Ovary (tissue), 9 donors: ENCODE measurements around the gene ABCA1. TPM values are rescaled to one million over a fixed set of nuclear protein-coding genes. Genes with fewer than 3 reads are reported as not detected.

ENCODE experiments used
- DNase-seq, 5 donors: peaks; one replicate each; pipeline ENCODE4 v3.0.0-alpha.2; 2019 to 2020
- H3K27ac ChIP-seq, 2 donors: fragments of 200-600 bp; one replicate each; pipeline versions ENCODE4 v1.5.1 to v1.8.0; 2019 to 2022
- H3K27me3 ChIP-seq: fragments of 200-600 bp; one replicate; pipeline ENCODE4 v1.8.0; 2022
- H3K36me3 ChIP-seq: fragments of 200-600 bp; sonication (generic); one replicate; pipeline ENCODE4 v1.5.1; 2019
- H3K4me1 ChIP-seq: one replicate; pipeline ENCODE4 v1.8.1; 2013; ENCODE audit warnings: mild to moderate bottlenecking, moderate library complexity; ENCODE audit not compliant: insufficient read depth
- H3K4me3 ChIP-seq: fragments of 200-600 bp; sonication (generic); one replicate; pipeline ENCODE4 v1.5.1; 2017
- H3K9me3 ChIP-seq, 2 donors: fragments of 200-600 bp in 1 of 2; sonication (generic) in 1 of 2; one replicate each; pipeline versions ENCODE4 v1.5.1 to v1.8.1; 2013 to 2019; ENCODE audit warnings: mild to moderate bottlenecking in 1 of 2, moderate library complexity in 1 of 2
- EP300 ChIP-seq: sonication (generic); formaldehyde crosslinking; IDR thresholded peaks from one replicate; pipeline ENCODE4 v1.6.1; 2017; ENCODE audit warnings: antibody characterized with exemption
- POLR2A ChIP-seq: fragments of 450-650 bp; IDR thresholded peaks from one replicate; pipeline ENCODE4 v1.6.1; 2017; ENCODE audit warnings: antibody characterized with exemption, mild to moderate bottlenecking, moderate library complexity
- WGBS, 3 donors: extraction: QIAGEN DNeasy Blood & Tissue Kit in 1 of 3; methylation state at CpG; one replicate each; pipeline versions ENCODE4 v1.1.5 to v1.1.7; 2013 to 2017; 5-methylcytosine and 5-hydroxymethylcytosine counted together
- intact Hi-C, 4 donors: fragments of 100-400 bp; cut with DNase I; formaldehyde crosslinking; loops; one replicate each; pipeline versions ENCODE4 v1.11.0 to v1.15.1; 2022 to 2023
- polyA plus RNA-seq, 2 donors: library from polyadenylated mRNA; stranded (reverse); fragments of 200-250 nt in 1 of 2; fragments of 350-450 nt in 1 of 2; fragmentation: Illumina TruSeq in 1 of 2; extraction: RNeasy Lipid Tissue Mini Kit (QIAGEN cat#74804) in 1 of 2; gene quantifications; one replicate each; pipeline ENCODE4 v1.2.3, GENCODE V29; 2013 to 2014
- total RNA-seq, 7 donors: library from RNA; depleted of rRNA in 2 of 7; stranded (reverse); fragments of >200 nt in 2 of 7; fragmentation: NEBNext Ultra II Directional in 3 of 7; extraction: Animal tissue kit (Norgen Biotek cat#: 25700) in 3 of 7; gene quantifications; one replicate each; pipeline versions ENCODE4 v1.1.0 to v1.2.4, GENCODE V29; 2016 to 2023
- TF ChIP-seq, protein P1 (sequence below), 3 donors: fragments of 450-650 bp in 2 of 3; fragments of 200-600 bp in 1 of 3; IDR thresholded peaks; one replicate each; pipeline versions ENCODE4 v1.5.1 to v1.8.0; 2016 to 2022; ENCODE audit warnings: antibody characterized with exemption in 3 of 3, mild to moderate bottlenecking in 1 of 3
- donor health status: DM: no; HTN: no; CAD: no; lungs with moderate emphysema.
- donor health status: DM: no; HTN: no; CAD: no.
- donor health status: Bipolar disorder and iron deficiency.
- donor health status: DM: yes; HTN: yes; CAD: no.
- donor health status: DM: no; HTN: no; CAD: no.
- donor health status: DM: yes; HTN: yes; CAD: no.

The ABCA1 gene
- total and polyA plus RNA-seq, 9 donors, result 7.4 to 24.5 (median 17.5) TPM

- H3K27me3 ChIP-seq, result no peaks in the 10 kb centered on the region
- intact Hi-C loops, result no loop called here
- no peaks in the 10 kb centered on the region for H3K36me3 ChIP-seq
- WGBS, 3 donors, result 0% methylated on average over 54 to 71 of the region's 71 CpGs
- DNase-seq, result peak; percentile 77 to 90 (median 84)
- peaks cover 3% of the 10 kb centered on the region for H3K4me1 ChIP-seq
- H3K27ac ChIP-seq, result peak within 1 kb of the TSS; percentile 60 to 83
- H3K4me3 ChIP-seq, result peak within 1 kb of the TSS; percentile 73
- TF ChIP-seq POLR2A (peak; percentile 25), EP300 (no peak)
- TF ChIP-seq, protein P1, sequence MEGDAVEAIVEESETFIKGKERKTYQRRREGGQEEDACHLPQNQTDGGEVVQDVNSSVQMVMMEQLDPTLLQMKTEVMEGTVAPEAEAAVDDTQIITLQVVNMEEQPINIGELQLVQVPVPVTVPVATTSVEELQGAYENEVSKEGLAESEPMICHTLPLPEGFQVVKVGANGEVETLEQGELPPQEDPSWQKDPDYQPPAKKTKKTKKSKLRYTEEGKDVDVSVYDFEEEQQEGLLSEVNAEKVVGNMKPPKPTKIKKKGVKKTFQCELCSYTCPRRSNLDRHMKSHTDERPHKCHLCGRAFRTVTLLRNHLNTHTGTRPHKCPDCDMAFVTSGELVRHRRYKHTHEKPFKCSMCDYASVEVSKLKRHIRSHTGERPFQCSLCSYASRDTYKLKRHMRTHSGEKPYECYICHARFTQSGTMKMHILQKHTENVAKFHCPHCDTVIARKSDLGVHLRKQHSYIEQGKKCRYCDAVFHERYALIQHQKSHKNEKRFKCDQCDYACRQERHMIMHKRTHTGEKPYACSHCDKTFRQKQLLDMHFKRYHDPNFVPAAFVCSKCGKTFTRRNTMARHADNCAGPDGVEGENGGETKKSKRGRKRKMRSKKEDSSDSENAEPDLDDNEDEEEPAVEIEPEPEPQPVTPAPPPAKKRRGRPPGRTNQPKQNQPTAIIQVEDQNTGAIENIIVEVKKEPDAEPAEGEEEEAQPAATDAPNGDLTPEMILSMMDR (IDR thresholded peaks at IDR 0.05), result no peak
- H3K9me3 ChIP-seq, result no peaks in the 10 kb centered on the region
Measured at GRCh38 chr9:104747565-104748358, 180.2 kb downstream of the ABCA1 start, which contains the start of gene NIPSNAP3A. TSS of gene NIPSNAP3A (plus strand) at chr9:104747683. CDS start at chr9:104747793, 110 bp downstream.

GRCh38 chr9:104747245-104747564, 180.8 kb downstream of the ABCA1 start:
- Histone ChIP-seq H3K9me3 (no peaks in the 10 kb centered on the region), H3K27ac (peak overlapping the region in 1 of 2 donors; percentile 83), H3K27me3 (no peaks in the 10 kb centered on the region), H3K4me1 (peaks cover 3% of the 10 kb centered on the region), H3K4me3 (peak overlapping the region; percentile 73), H3K36me3 (no peaks in the 10 kb centered on the region)
- TF ChIP-seq EP300 (no peak), POLR2A (no peak)
- TF ChIP-seq, protein P1 (IDR thresholded peaks at IDR 0.05), result no peak
- no peak for DNase-seq
- WGBS, 3 donors, result 0 to 1% (median 0%) methylated on average over 9 of the region's 9 CpGs
- intact Hi-C loops, result no loop called here

DNA sequence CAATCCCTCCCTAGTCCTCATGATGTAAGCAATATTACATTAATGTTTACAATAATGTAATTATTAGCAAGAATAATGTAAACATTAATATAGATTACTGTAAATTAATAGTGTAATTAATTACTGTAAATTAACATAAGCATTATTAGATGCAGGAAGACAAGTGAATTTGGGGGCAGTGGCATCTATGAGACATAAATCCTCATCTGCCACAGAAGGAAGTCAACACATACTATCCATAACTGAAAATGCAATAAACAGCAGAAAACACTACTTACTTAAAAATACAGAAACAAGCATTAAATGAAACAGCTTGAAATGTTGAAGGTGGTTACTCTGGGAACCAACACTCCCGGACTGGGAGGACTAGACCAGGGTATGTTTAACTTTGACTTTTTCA, 181.2 kb downstream of the ABCA1 start:
- TF ChIP-seq, protein P1 (IDR thresholded peaks at IDR 0.05), result no peak
- no peak for TF ChIP-seq POLR2A
- TF ChIP-seq EP300, result no peak
- intact Hi-C loops, result no loop called here

GRCh38 chr9:104746285-104746684, 181.7 kb downstream of the ABCA1 start:
- Histone ChIP-seq H3K27me3 (no peaks in the 10 kb centered on the region), H3K27ac (no peak overlapping the region), H3K4me3 (no peak overlapping the region), H3K9me3 (no peaks in the 10 kb centered on the region), H3K36me3 (no peaks in the 10 kb centered on the region), H3K4me1 (peaks cover 3% of the 10 kb centered on the region)
- no peak for DNase-seq
- TF ChIP-seq POLR2A (no peak), EP300 (no peak)
- TF ChIP-seq, protein P1 (IDR thresholded peaks at IDR 0.05), result no peak
- WGBS, 3 donors, result 63 to 72% (median 71%) methylated on average over 2 of the region's 2 CpGs
- intact Hi-C loops, result no loop called here

More for the DNA sequence above, 181.2 kb downstream of the ABCA1 start:
- Histone ChIP-seq H3K4me3 (peak overlapping the region; percentile 73), H3K27ac (peak overlapping the region in 1 of 2 donors; percentile 83), H3K27me3 (no peaks in the 10 kb centered on the region), H3K4me1 (peaks cover 3% of the 10 kb centered on the region), H3K36me3 (no peaks in the 10 kb centered on the region), H3K9me3 (no peaks in the 10 kb centered on the region)
- DNase-seq, result no peak
- WGBS, 3 donors, result 0 to 7% (median 2%) methylated on average over 1 of the region's 1 CpG
